Adrenal gland (tissue), 5 donors: ENCODE measurements around the gene ACTL6B.

Experiments used
- POLR2A ChIP-seq, 2 donors: fragments of 450-650 bp; IDR thresholded peaks; one replicate each; pipeline ENCODE4 v1.6.1; 2017; ENCODE audit warnings: antibody characterized with exemption in 2 of 2, mild to moderate bottlenecking in 2 of 2, moderate library complexity in 1 of 2
- TF ChIP-seq, protein P1 (sequence below), 6 experiments: fragments of 450-650 bp in 4 of 6; fragments of 200-600 bp in 2 of 6; sonication (generic) in 1 of 6; IDR thresholded peaks; 1 replicate in 5 of 6; 2 replicates in 1 of 6; pipeline versions ENCODE4 v1.5.1 to v1.8.0; 2016 to 2021; ENCODE audit warnings: antibody characterized with exemption in 6 of 6, mild to moderate bottlenecking in 2 of 6, moderate library complexity in 1 of 6
- donor health status: DM: no; HTN: no; CAD: no.

- TF ChIP-seq, protein P1, sequence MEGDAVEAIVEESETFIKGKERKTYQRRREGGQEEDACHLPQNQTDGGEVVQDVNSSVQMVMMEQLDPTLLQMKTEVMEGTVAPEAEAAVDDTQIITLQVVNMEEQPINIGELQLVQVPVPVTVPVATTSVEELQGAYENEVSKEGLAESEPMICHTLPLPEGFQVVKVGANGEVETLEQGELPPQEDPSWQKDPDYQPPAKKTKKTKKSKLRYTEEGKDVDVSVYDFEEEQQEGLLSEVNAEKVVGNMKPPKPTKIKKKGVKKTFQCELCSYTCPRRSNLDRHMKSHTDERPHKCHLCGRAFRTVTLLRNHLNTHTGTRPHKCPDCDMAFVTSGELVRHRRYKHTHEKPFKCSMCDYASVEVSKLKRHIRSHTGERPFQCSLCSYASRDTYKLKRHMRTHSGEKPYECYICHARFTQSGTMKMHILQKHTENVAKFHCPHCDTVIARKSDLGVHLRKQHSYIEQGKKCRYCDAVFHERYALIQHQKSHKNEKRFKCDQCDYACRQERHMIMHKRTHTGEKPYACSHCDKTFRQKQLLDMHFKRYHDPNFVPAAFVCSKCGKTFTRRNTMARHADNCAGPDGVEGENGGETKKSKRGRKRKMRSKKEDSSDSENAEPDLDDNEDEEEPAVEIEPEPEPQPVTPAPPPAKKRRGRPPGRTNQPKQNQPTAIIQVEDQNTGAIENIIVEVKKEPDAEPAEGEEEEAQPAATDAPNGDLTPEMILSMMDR (IDR thresholded peaks at IDR 0.05): no peak
- no peak for TF ChIP-seq POLR2A (IDR thresholded peaks at IDR 0.05)
These were observed 18.8 kb upstream of the ACTL6B start for GRCh38 chr7:100675105-100675451.
